ENCODE data around the gene ARL2BP.
"Not testable (repeated sequence)": the region's sequence is repeated elsewhere in the genome, so short reads cannot be mapped to it uniquely, and the experiment has no call there.

The ARL2BP gene

DNA sequence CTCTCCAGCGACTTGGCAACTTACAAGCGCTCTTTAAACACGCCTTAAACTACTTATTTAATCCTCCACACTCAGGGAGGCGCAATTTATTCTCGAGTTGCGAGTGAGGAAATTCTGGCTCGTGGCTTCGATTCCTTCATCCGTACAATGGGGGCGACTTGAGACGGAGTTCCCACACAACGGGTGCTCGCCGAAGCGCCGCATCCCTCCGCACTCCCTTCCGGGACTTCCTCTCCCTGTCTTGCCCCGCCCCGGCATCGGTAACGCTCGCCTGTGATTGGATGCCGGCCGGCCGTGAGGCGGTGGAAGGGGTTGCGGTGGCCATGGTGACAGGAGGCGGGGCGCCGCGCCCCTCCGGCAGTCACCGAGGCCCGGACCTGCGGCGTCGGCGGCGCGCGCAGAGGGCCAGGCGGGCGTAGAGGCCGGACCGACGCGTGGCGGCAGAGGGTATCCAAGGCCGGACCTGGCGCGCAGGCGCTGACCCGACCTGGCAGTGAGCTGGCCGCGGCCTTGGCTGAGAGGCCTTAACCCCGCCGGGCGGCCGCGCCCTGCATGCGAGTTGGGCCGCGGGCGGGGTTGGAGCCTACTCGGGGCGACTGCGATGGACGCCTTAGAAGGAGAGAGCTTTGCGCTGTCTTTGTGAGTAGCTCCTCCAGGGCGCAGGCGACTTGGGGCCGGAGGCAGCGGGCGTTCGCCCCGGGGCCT lies at the start of gene ARL2BP:
TSS of gene ARL2BP (plus strand) at position 493 of the 705 bp plus-strand sequence. CDS start at position 602, 109 bp downstream.
- in situ Hi-C loops (cut with MboI; ENCODE audit: low sequenced_read_pairs) = no loop called here

GRCh38 chr16:57196286-57196685 lies 48.8 kb upstream of the ARL2BP start:
- in situ Hi-C loops (cut with MboI; ENCODE audit: low sequenced_read_pairs) = no loop called here

GRCh38 chr16:57196753-57197152 lies 48.3 kb upstream of the ARL2BP start:
- in situ Hi-C loops (cut with MboI; ENCODE audit: low sequenced_read_pairs) = no loop called here

DNA sequence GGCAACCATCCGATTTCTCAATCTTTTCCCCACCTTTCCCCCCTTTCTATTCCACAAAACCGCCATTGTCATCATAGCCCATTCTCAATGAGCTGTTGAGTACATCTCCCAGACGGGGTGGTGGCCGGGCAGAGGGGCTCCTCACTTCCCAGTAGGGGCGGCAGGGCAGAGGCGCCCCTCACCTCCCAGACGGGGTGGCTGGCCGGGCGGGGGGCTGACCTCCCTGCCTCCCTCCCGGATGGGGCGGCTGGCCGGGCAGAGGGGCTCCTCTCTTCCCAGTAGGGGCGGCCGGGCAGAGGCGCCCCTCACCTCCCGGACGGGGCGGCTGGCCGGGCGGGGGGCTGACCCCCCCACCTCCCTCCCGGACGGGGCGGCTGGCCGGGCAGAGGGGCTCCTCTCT lies 44.7 kb upstream of the ARL2BP start:
- in situ Hi-C loops (cut with MboI; ENCODE audit: low sequenced_read_pairs) = not testable (repeated sequence)

DNA sequence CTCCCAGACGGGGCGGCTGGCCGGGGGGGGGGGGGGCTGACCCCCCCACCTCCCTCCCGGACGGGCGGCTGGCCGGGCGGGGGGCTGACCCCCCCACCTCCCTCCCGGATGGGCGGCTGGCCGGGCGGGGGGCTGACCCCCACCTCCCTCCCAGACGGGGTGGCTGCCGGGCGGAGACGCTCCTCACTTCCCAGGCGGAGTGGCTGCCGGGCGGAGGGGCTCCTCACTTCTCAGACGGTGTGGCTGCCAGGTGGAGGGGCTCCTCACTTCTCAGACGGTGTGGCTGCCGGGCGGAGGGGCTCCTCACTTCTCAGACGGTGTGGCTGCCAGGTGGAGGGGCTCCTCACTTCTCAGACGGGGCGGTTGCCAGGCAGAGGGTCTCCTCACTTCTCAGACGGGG lies 44.1 kb upstream of the ARL2BP start:
- in situ Hi-C loops (cut with MboI; ENCODE audit: low sequenced_read_pairs) = not testable (repeated sequence)

- in situ Hi-C loops (cut with MboI; ENCODE audit: low sequenced_read_pairs) = no loop called here
Measured at GRCh38 chr16:57202095-57202886, 42.8 kb upstream of the ARL2BP start.

DNA sequence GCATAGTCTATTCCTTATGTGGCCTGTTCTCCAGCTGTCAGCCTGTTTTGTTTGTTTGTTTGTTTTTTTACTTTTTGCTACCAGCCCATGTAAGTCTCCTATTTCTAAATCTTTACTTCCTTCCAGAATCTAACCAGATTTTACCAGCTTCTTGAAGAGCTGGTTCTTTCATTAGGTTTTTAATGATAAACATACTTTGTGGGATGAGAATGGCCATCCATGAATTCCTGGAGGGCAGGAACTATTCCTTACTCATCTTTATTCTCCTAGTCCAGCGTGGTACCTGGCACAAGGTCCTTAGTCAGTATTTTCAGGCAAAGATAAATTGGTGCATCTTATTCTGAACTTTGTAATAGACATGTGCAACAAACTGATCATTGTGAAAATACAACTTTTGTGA lies 41.6 kb upstream of the ARL2BP start:
- in situ Hi-C loops (cut with MboI; ENCODE audit: low sequenced_read_pairs) = no loop called here

DNA sequence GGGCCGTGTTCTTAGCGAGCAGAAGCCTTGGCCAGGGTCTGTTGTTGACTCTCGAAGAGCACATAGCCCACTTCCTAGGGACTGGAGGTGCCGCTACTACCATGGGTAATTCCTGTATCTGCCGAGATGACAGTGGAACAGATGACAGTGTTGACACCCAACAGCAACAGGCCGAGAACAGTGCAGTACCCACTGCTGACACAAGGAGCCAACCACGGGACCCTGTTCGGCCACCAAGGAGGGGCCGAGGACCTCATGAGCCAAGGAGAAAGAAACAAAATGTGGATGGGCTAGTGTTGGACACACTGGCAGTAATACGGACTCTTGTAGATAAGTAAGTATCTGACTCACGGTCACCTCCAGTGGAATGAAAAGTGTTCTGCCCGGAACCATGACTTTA lies 40.4 kb upstream of the ARL2BP start:
- in situ Hi-C loops (cut with MboI; ENCODE audit: low sequenced_read_pairs) = no loop called here

DNA sequence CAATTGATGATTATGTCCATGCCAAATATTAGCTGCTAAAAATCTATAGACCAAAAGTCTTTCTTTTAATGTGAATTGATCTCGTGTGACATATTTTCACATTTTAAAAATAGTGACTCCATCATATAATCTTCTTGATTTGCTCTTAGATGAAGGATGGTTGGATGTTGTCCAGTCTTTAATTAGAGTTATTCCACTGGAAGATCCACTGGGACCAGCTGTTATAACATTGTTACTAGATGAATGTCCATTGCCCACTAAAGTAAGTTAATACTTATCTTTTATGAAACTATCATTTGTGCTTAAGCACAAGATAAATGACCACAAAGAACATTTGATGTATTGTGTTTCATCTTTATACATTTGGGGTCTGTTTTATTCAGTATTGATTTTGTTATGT lies 36.1 kb upstream of the ARL2BP start:
- in situ Hi-C loops (cut with MboI; ENCODE audit: low sequenced_read_pairs) = no loop called here

GRCh38 chr16:57209780-57210179 lies 35.3 kb upstream of the ARL2BP start:
- in situ Hi-C loops (cut with MboI; ENCODE audit: low sequenced_read_pairs) = no loop called here

DNA sequence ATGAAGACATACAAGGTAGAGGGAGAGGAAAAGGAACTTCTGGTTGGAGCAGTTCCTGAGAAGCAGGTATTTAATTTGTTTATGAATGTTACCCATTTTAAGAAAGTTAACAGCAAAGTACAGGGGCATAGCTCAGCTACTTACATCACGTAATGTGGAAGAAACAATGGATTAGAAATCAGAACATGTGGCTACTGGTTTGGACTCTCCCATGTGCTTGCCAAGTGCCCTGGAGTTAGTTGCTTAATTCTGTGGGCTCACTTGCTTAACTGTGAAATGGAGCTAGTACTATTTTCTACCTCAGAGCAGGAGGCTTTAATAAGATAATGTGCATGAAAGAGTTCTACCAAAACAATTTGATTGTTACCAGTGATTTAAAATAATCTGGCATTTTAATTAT lies 31.6 kb upstream of the ARL2BP start:
- in situ Hi-C loops (cut with MboI; ENCODE audit: low sequenced_read_pairs) = no loop called here

DNA sequence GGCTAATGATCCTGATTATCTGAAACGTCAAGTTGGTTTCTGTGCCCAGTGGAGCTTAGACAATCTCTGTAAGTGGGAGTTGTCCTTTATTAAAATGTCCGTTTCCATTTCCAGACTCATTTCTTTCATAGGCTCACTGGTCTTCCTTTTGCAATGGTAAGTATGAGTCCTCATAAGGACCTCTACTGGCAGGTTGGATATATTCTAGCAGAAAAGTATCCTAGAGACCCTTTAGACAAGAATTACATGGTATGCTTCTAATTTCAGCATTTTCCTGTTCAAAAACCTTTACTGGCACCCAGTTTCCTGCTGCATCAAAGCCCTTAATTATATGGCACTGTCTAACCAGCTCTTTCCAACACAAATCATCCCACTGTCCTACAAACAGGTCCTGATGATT lies 28.1 kb upstream of the ARL2BP start:
- in situ Hi-C loops (cut with MboI; ENCODE audit: low sequenced_read_pairs) = no loop called here

GRCh38 chr16:57223057-57223456 lies 22.0 kb upstream of the ARL2BP start:
- in situ Hi-C loops (cut with MboI; ENCODE audit: low sequenced_read_pairs) = no loop called here

DNA sequence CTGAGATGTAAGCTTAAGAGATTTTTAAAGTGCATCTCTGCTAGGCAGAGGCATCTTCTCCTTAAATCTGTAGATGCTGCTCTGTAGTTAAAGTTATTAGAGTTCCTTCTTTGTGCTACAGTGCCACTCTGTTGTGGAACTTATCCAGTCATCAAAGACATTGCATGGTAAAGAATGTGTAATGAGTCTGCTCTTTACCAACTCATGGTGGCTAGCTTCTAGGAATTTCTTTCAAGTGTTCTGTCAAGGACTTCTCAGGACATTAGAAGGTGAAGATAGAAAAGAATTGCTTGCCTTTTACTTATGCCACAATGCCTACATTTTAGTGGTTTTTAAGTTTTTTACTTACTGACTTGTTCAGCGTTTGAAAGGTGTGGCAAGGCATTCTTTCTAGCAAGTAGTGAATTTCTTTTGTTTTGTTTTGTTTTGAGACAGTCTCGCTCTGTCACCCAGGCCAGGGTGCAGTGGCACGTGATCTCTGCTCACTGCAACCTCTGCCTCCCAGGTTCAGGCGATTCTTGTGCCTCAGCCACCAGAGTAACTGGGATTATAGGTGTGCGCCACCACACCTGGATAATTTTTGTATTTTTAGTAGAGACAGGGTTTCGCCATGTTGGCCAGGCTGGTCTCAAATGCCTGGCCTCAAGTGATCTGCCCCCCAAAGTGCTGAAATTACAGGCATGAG lies 20.3 kb upstream of the ARL2BP start:
- in situ Hi-C loops (cut with MboI; ENCODE audit: low sequenced_read_pairs) = no loop called here

DNA sequence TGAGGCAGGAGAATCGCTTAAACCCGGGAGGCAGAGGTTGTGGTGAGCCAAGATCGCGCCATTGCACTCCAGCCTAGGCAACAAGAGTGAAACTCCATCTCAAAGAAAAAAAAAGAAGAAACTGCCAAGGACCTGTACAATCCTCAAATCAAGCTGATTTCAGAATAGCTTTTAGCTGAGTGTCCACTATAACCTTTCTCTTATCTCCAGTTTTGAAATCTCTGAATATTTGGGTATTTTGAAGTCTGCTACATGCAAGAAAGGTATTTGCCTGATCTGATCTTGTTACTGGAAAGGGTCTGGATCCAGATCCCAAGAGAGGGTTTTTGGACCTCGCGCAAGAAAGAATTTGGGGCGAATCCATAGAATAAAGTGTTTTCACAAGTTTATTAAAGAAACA lies 19.1 kb upstream of the ARL2BP start:
- in situ Hi-C loops (cut with MboI; ENCODE audit: low sequenced_read_pairs) = no loop called here

GRCh38 chr16:57226701-57227621 lies 18.1 kb upstream of the ARL2BP start:
- in situ Hi-C loops (cut with MboI; ENCODE audit: low sequenced_read_pairs) = no loop called here

DNA sequence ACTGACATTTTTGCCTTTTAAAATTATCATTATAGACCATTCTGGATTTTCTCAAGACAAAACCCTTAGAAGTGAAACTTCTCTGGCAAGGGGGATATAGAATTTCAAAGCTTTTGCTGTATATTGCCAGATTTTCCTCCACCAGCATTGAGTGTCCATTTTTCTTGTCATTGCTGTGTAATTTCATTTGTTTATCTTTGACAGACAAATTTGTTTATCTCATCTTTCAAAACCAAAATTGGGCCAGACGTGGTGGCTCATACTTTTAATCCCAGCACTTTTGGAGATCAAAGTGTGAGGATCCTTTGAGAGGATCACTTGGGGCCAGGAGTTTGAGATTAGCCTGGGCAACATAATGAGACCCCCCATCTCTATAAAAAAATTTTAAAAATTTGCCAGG lies 16.0 kb upstream of the ARL2BP start:
- in situ Hi-C loops (cut with MboI; ENCODE audit: low sequenced_read_pairs) = no loop called here

- in situ Hi-C loops (cut with MboI; ENCODE audit: low sequenced_read_pairs) = no loop called here
Measured at GRCh38 chr16:57231821-57232350, 13.2 kb upstream of the ARL2BP start.

DNA sequence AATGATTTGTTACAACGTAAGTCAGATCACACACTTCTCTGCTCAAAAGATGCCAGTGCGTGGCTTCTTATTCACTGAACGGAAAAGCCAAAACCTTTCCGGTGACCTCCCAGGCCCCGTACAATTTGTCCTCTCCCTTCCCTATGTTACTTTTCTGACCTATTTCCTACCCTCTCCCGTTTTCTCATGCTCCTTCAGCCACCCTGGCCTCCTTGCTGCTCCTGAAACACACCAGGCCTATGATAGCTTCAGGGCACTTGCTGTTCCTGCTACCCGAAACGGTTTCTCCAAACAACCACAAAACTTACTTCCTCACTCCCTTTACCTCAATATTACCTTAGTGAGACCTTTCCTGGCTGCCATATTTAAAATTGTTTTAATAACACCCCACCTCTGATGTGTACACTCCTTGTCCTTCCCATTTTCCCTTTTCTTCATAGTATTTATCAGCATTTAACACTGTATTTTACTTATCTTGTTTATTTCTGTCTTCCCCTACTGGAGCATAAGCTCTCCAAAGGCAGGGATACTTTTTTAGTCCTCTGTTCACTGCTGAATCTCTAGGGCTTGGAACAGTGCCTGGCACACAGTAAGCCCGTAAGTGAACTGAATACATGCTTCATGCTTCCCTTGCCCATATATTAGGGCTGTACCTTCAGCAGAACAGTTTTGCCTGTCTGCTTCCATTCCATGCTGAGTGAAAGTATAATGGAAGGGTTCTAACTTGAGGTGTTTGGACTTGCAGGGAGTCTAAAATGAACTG lies 10.9 kb upstream of the ARL2BP start:
- in situ Hi-C loops (cut with MboI; ENCODE audit: low sequenced_read_pairs) = no loop called here

- in situ Hi-C loops (cut with MboI; ENCODE audit: low sequenced_read_pairs) = no loop called here
Measured at GRCh38 chr16:57234707-57235092, 10.4 kb upstream of the ARL2BP start.
